Measurements from ENCODE around the gene AGTR1. TPM values are rescaled to one million over a fixed set of nuclear protein-coding genes. Genes with fewer than 3 reads are reported as not detected.
"Not testable (repeated sequence)": the region's sequence is repeated elsewhere in the genome, so short reads cannot be mapped to it uniquely, and the experiment has no call there.

Gene AGTR1
- total RNA-seq, 1 donor from 2014 or later: 12.0 TPM

- H3K9me3 ChIP-seq: no peaks in the 10 kb centered on the region
- no peaks in the 10 kb centered on the region for H3K27me3 ChIP-seq
- no peak overlapping the region for H3K27ac ChIP-seq
- TF ChIP-seq POLR2A (IDR thresholded peaks at IDR 0.05) (no peak), POLR2AphosphoS5 (IDR thresholded peaks at IDR 0.05; ENCODE audit: insufficient read depth in 1 of 2, low read depth in 1 of 2) (no peak)
- TF ChIP-seq, protein P1, sequence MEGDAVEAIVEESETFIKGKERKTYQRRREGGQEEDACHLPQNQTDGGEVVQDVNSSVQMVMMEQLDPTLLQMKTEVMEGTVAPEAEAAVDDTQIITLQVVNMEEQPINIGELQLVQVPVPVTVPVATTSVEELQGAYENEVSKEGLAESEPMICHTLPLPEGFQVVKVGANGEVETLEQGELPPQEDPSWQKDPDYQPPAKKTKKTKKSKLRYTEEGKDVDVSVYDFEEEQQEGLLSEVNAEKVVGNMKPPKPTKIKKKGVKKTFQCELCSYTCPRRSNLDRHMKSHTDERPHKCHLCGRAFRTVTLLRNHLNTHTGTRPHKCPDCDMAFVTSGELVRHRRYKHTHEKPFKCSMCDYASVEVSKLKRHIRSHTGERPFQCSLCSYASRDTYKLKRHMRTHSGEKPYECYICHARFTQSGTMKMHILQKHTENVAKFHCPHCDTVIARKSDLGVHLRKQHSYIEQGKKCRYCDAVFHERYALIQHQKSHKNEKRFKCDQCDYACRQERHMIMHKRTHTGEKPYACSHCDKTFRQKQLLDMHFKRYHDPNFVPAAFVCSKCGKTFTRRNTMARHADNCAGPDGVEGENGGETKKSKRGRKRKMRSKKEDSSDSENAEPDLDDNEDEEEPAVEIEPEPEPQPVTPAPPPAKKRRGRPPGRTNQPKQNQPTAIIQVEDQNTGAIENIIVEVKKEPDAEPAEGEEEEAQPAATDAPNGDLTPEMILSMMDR (IDR thresholded peaks at IDR 0.05): no peak
- no peak overlapping the region for H3K4me3 ChIP-seq
- intact Hi-C loops (cut with DNase I): no loop called here
- DNase-seq (ENCODE audit: extremely low spot score in 2 of 2): no peak
- H3K4me1 ChIP-seq: no peaks in the 10 kb centered on the region
- no peaks in the 10 kb centered on the region for H3K36me3 ChIP-seq
These were observed 81.2 kb downstream of the AGTR1 start for GRCh38 chr3:148778926-148779325.

DNA sequence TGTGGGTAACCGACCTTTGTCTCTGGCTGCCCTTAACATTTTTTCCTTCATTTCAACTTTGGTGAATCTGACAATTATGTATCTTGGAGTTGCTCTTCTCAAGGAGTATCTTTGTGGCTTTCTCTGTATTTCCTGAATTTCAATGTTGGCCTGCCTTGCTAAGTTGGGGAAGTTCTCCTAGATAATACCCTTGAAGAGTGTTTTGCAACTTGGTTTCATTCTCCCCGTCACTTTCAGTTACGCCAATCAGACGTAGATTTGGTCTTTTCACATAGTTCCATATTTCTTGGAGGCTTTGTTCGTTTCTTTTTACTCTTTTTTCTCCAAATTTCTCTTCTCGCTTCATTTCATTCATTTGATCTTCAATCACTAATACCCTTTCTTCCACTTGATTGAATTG, 87.3 kb downstream of the AGTR1 start:
- H3K4me1 ChIP-seq; intact Hi-C loops (cut with DNase I); H3K9me3 ChIP-seq; H3K4me3 ChIP-seq; H3K27ac ChIP-seq; H3K36me3 ChIP-seq; DNase-seq (ENCODE audit: extremely low spot score in 2 of 2); H3K27me3 ChIP-seq: not testable (repeated sequence)

DNA sequence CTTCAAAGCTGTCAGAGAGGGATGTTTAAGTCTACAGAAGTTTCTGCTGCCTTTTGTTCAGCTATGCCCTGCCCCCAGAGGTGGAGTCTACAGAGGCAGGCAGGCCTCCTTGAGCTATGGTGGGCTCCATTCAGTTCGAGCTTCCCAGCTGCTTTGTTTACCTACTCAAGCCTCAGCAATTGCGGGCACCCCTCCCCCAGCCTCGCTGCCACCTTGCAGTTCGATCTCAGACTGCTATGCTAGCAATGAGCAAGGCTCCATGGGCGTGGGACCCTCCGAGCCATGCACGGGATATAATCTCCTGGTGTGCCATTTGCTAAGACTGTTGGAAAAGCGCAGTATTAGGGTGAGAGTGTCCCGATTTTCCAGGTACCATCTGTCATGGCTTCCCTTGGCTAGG, 88.5 kb downstream of the AGTR1 start:
- H3K27ac ChIP-seq; DNase-seq (ENCODE audit: extremely low spot score in 2 of 2); H3K36me3 ChIP-seq; H3K27me3 ChIP-seq; intact Hi-C loops (cut with DNase I); H3K4me3 ChIP-seq; H3K4me1 ChIP-seq; H3K9me3 ChIP-seq: not testable (repeated sequence)

DNA sequence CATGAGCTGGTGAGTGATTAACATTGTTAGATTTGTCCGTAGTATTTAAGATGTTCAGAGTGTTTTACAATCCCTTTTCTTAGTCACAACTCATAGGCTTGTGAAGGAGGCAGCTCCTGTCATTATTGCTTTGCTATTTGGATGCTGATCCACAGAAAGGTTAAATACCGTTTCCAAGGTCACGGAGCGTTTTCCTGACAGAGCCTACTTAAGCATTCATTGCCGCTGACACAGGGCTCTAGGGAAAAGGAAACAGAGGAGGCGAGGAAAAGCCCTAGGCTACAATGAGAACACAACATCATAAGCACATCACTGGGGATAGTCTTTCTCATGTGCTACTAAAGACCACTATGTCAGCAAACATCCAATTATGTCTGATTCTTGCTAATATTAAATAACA, 91.4 kb downstream of the AGTR1 start:
- intact Hi-C loops (cut with DNase I): no loop called here

GRCh38 chr3:148789906-148790305, 92.2 kb downstream of the AGTR1 start:
- Histone ChIP-seq H3K27me3 (no peaks in the 10 kb centered on the region), H3K9me3 (no peaks in the 10 kb centered on the region), H3K27ac (peak overlapping the region; percentile 46), H3K4me3 (no peak overlapping the region), H3K4me1 (no peaks in the 10 kb centered on the region), H3K36me3 (no peaks in the 10 kb centered on the region)
- intact Hi-C loops (cut with DNase I): no loop called here
- no peak for DNase-seq (ENCODE audit: extremely low spot score in 2 of 2)
- TF ChIP-seq, protein P1 (IDR thresholded peaks at IDR 0.05): no peak
- no peak for TF ChIP-seq POLR2AphosphoS5 (IDR thresholded peaks at IDR 0.05; ENCODE audit: insufficient read depth in 1 of 2, low read depth in 1 of 2)
- TF ChIP-seq POLR2A (IDR thresholded peaks at IDR 0.05): no peak

More for the DNA sequence above, 91.4 kb downstream of the AGTR1 start:
- no peak overlapping the region for H3K4me3 ChIP-seq
- DNase-seq (ENCODE audit: extremely low spot score in 2 of 2): no peak
- no peaks in the 10 kb centered on the region for H3K9me3 ChIP-seq
- no peak overlapping the region for H3K27ac ChIP-seq
- no peaks in the 10 kb centered on the region for H3K36me3 ChIP-seq
- no peaks in the 10 kb centered on the region for H3K4me1 ChIP-seq
- TF ChIP-seq, protein P1 (IDR thresholded peaks at IDR 0.05): no peak
- TF ChIP-seq POLR2A (IDR thresholded peaks at IDR 0.05) (no peak), POLR2AphosphoS5 (IDR thresholded peaks at IDR 0.05; ENCODE audit: insufficient read depth in 1 of 2, low read depth in 1 of 2) (no peak)
- H3K27me3 ChIP-seq: no peaks in the 10 kb centered on the region

GRCh38 chr3:148790370-148790769, 92.7 kb downstream of the AGTR1 start:
- H3K4me1 ChIP-seq: no peaks in the 10 kb centered on the region
- no peaks in the 10 kb centered on the region for H3K9me3 ChIP-seq
- no peaks in the 10 kb centered on the region for H3K27me3 ChIP-seq
- intact Hi-C loops (cut with DNase I): no loop called here
- DNase-seq (ENCODE audit: extremely low spot score in 2 of 2): no peak
- H3K4me3 ChIP-seq: no peak overlapping the region
- H3K27ac ChIP-seq: peak overlapping the region; percentile 46
- no peak for TF ChIP-seq POLR2A (IDR thresholded peaks at IDR 0.05)
- TF ChIP-seq POLR2AphosphoS5 (IDR thresholded peaks at IDR 0.05; ENCODE audit: insufficient read depth in 1 of 2, low read depth in 1 of 2): no peak
- TF ChIP-seq, protein P1 (IDR thresholded peaks at IDR 0.05): no peak
- no peaks in the 10 kb centered on the region for H3K36me3 ChIP-seq

Data from vagina (tissue), 2 donors.